GM21737 (cell line): ENCODE results near the gene EN1.

Experiments
- ATAC-seq: cut with Tn5 transposase; IDR thresholded peaks from one replicate; pipeline ENCODE4 v1.9.1; 2021; ENCODE audit warnings: mild to moderate bottlenecking, moderate library complexity; ENCODE audit not compliant: unreplicated experiment

The EN1 gene

DNA sequence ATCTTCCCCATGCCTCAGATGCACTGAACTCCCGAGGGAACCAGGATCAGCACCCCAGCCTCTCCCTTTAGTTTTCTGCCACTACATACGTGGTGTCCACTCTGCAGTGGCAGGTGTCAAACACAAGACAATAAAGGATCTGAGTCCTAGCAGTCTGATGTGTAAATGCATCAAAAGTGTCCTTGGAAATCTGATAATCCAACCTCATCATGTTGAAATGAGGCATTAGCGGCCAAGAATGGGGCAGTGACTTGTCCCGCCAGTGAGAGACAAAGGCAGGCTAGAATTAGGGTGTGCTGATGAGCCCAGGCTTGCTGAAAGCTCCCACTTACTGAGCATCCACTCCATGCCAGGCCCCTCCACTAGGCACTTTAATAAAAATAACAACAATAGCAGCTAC, 52.9 kb downstream of the EN1 start:
- ATAC-seq = no peak
